Measurements from ENCODE around the gene CRHR1.

Gene CRHR1

GRCh38 chr17:45845376-45846185, 61.5 kb downstream of the CRHR1 start:
- Mint-ChIP-seq H3K4me3 (no peak overlapping the region), H3K4me1 (no peaks in the 10 kb centered on the region), H3K9me3 (no peaks in the 10 kb centered on the region), H3K36me3 (ENCODE audit: low read depth) (no peaks in the 10 kb centered on the region), H3K27ac (no peak overlapping the region), H3K27me3 (ENCODE audit: low read depth, poor library complexity) (peaks cover 13% of the 10 kb centered on the region)
- no peak for TF ChIP-seq CTCF (IDR thresholded peaks at IDR 0.05)
- DNase-seq, result no peak

- Mint-ChIP-seq H3K9me3 (no peaks in the 10 kb centered on the region), H3K27ac (no peak overlapping the region), H3K4me3 (no peak overlapping the region), H3K36me3 (ENCODE audit: low read depth) (no peaks in the 10 kb centered on the region), H3K27me3 (ENCODE audit: low read depth, poor library complexity) (peaks cover 18% of the 10 kb centered on the region), H3K4me1 (no peaks in the 10 kb centered on the region)
- DNase-seq, result no peak
- no peak for TF ChIP-seq CTCF (IDR thresholded peaks at IDR 0.05)
Measured at GRCh38 chr17:45846223-45846622, 62.1 kb downstream of the CRHR1 start.

- H3K9me3 Mint-ChIP-seq, result no peaks in the 10 kb centered on the region
- TF ChIP-seq CTCF (IDR thresholded peaks at IDR 0.05), result no peak
- no peaks in the 10 kb centered on the region for H3K36me3 Mint-ChIP-seq (ENCODE audit: low read depth)
- no peaks in the 10 kb centered on the region for H3K4me1 Mint-ChIP-seq
- H3K4me3 Mint-ChIP-seq, result no peak overlapping the region
- peaks cover 23% of the 10 kb centered on the region for H3K27me3 Mint-ChIP-seq (ENCODE audit: low read depth, poor library complexity)
- H3K27ac Mint-ChIP-seq, result no peak overlapping the region
- no peak for DNase-seq
Measured at GRCh38 chr17:45846646-45847045, 62.5 kb downstream of the CRHR1 start.

- no peaks in the 10 kb centered on the region for H3K36me3 Mint-ChIP-seq (ENCODE audit: low read depth)
- no peak for TF ChIP-seq CTCF (IDR thresholded peaks at IDR 0.05)
- H3K9me3 Mint-ChIP-seq, result no peaks in the 10 kb centered on the region
- no peak overlapping the region for H3K4me3 Mint-ChIP-seq
- H3K27me3 Mint-ChIP-seq (ENCODE audit: low read depth, poor library complexity), result peaks cover 27% of the 10 kb centered on the region
- H3K4me1 Mint-ChIP-seq, result no peaks in the 10 kb centered on the region
- DNase-seq, result no peak
- no peak overlapping the region for H3K27ac Mint-ChIP-seq
Measured at GRCh38 chr17:45847101-45847500, 63.0 kb downstream of the CRHR1 start.

- no peak for DNase-seq
- no peak overlapping the region for H3K4me3 Mint-ChIP-seq
- H3K9me3 Mint-ChIP-seq, result no peaks in the 10 kb centered on the region
- no peak overlapping the region for H3K27ac Mint-ChIP-seq
- H3K27me3 Mint-ChIP-seq (ENCODE audit: low read depth, poor library complexity), result peaks cover 29% of the 10 kb centered on the region
- no peaks in the 10 kb centered on the region for H3K36me3 Mint-ChIP-seq (ENCODE audit: low read depth)
- no peaks in the 10 kb centered on the region for H3K4me1 Mint-ChIP-seq
- no peak for TF ChIP-seq CTCF (IDR thresholded peaks at IDR 0.05)
Measured at GRCh38 chr17:45847747-45848146, 63.6 kb downstream of the CRHR1 start.

GRCh38 chr17:45848405-45848804, 64.3 kb downstream of the CRHR1 start:
- Mint-ChIP-seq H3K9me3 (no peaks in the 10 kb centered on the region), H3K36me3 (ENCODE audit: low read depth) (no peaks in the 10 kb centered on the region), H3K27me3 (ENCODE audit: low read depth, poor library complexity) (peaks cover 28% of the 10 kb centered on the region), H3K4me1 (no peaks in the 10 kb centered on the region), H3K27ac (no peak overlapping the region), H3K4me3 (no peak overlapping the region)
- no peak for TF ChIP-seq CTCF (IDR thresholded peaks at IDR 0.05)
- DNase-seq, result no peak
